ENCODE measurements around the gene TUFT1.

TUFT1 gene

DNA sequence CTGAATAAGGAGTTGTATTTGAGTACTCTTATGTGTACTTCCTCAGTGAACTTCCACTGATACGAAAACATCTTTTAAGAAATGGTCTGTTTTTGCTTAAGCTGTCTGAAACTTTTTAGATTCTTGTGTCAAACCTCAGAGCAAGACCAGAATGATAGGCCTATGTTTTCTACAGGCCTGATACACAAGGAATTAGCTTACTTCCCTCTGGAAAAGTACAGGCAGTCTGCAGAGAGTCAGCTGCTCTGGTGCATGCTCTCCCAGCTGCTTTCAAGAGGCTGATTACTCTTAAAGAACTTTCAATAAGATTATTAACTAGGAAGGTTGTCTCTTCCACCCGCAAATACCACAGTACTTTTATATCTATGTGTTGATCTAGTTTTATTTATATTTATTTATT is 81.2 kb downstream of the TUFT1 start:
- in situ Hi-C loops (cut with HindIII; ENCODE audit: low sequenced_read_pairs) = no loop called here
- DNase-seq (ENCODE audit: low read depth) = no peak

DNA sequence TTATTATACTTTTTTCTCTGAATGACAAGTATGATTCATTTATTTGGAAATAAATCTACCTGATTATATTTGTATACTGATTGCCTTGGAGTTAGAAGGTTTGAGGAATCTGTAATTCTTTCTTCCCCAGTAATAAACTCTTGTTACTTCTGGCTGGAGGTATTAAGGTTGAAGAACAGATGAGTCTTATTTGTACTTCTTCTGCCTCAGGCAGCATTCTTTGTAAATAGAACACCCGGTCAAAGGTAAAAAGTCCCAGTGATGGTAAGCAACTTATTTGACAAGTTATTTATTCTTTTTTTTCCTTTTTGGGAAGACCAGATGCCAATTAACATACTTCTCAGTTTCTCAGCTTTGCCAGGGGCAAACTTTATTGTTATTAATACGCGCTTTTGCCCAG is 84.7 kb downstream of the TUFT1 start:
- DNase-seq (ENCODE audit: low read depth) = no peak
- in situ Hi-C loops (cut with HindIII; ENCODE audit: low sequenced_read_pairs) = no loop called here
- TF ChIP-seq, protein P1, sequence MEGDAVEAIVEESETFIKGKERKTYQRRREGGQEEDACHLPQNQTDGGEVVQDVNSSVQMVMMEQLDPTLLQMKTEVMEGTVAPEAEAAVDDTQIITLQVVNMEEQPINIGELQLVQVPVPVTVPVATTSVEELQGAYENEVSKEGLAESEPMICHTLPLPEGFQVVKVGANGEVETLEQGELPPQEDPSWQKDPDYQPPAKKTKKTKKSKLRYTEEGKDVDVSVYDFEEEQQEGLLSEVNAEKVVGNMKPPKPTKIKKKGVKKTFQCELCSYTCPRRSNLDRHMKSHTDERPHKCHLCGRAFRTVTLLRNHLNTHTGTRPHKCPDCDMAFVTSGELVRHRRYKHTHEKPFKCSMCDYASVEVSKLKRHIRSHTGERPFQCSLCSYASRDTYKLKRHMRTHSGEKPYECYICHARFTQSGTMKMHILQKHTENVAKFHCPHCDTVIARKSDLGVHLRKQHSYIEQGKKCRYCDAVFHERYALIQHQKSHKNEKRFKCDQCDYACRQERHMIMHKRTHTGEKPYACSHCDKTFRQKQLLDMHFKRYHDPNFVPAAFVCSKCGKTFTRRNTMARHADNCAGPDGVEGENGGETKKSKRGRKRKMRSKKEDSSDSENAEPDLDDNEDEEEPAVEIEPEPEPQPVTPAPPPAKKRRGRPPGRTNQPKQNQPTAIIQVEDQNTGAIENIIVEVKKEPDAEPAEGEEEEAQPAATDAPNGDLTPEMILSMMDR (IDR thresholded peaks at IDR 0.05; ENCODE audit: low read depth, low read length, missing control alignments) = no peak
- H3K4me3 ChIP-seq (ENCODE audit: low read depth, low read length) = no peak overlapping the region

More for the DNA sequence above, 81.2 kb downstream of the TUFT1 start:
- TF ChIP-seq, protein P1 (IDR thresholded peaks at IDR 0.05; ENCODE audit: low read depth, low read length, missing control alignments) = no peak
- H3K4me3 ChIP-seq (ENCODE audit: low read depth, low read length) = no peak overlapping the region

GRCh38 chr1:151626740-151627334 is 86.7 kb downstream of the TUFT1 start:
- TF ChIP-seq, protein P1 (IDR thresholded peaks at IDR 0.05; ENCODE audit: low read depth, low read length, missing control alignments) = no peak
- H3K4me3 ChIP-seq (ENCODE audit: low read depth, low read length) = no peak overlapping the region
- DNase-seq (ENCODE audit: low read depth) = no peak
- in situ Hi-C loops (cut with HindIII; ENCODE audit: low sequenced_read_pairs) = no loop called here

DNA sequence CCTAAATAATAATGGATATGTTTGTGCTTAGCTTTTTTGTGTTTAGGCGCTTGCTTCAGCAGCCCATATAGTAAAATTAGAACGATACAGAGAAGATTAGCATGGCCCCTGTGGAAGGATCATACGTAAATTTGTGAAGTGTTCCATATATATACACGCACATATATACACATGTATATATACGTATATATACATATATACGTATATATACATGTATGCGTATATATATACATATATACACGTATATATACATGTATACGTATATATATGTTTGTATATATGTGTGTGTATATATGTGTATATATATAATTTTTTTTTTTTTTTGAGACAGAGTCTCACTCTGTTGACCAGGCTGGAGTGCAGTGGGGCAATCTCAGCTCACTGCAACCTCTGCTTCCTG is 89.2 kb downstream of the TUFT1 start:
- TF ChIP-seq, protein P1 (IDR thresholded peaks at IDR 0.05; ENCODE audit: low read depth, low read length, missing control alignments) = no peak
- H3K4me3 ChIP-seq (ENCODE audit: low read depth, low read length) = no peak overlapping the region
- DNase-seq (ENCODE audit: low read depth) = no peak
- in situ Hi-C loops (cut with HindIII; ENCODE audit: low sequenced_read_pairs) = no loop called here
